Mesenchymal stem cell (in vitro differentiated cells and primary cell): ENCODE data around the gene MYOD1.

Source experiments
- DNase-seq: peaks from one replicate; pipeline ENCODE4 v3.0.0-alpha.2; 2013
- H2AFZ ChIP-seq: one replicate; pipeline ENCODE4 v1.6.1; 2013; ENCODE audit warnings: low read depth, mild to moderate bottlenecking, control low read depth, inconsistent platforms, low read length, moderate library complexity
- H2AK5ac ChIP-seq: 2 replicates; pipeline ENCODE4 v1.6.1; 2013; ENCODE audit warnings: low read length, moderate library complexity, mild to moderate bottlenecking, inconsistent platforms; ENCODE audit not compliant: severe bottlenecking
- H2BK120ac ChIP-seq: one replicate; pipeline ENCODE4 v1.6.1; 2013; ENCODE audit warnings: low read depth, mild to moderate bottlenecking, inconsistent platforms, low read length, moderate library complexity
- H2BK12ac ChIP-seq, 2 experiments: one replicate each; pipeline ENCODE4 v1.6.1; 2013; ENCODE audit warnings: inconsistent platforms in 2 of 2, low read length in 2 of 2, mild to moderate bottlenecking in 2 of 2, moderate library complexity in 2 of 2, control low read depth in 1 of 2
- H2BK15ac ChIP-seq: one replicate; pipeline ENCODE4 v1.6.1; 2013; ENCODE audit warnings: mild to moderate bottlenecking, low read depth, inconsistent platforms; ENCODE audit not compliant: poor library complexity, severe bottlenecking
- H2BK5ac ChIP-seq: 2 replicates; pipeline ENCODE4 v1.6.1; 2013; ENCODE audit warnings: low read depth, mild to moderate bottlenecking, low read length, control low read depth, inconsistent platforms; ENCODE audit not compliant: poor library complexity, severe bottlenecking
- H3K14ac ChIP-seq, 2 experiments: one replicate each; pipeline ENCODE4 v1.6.1; 2013; ENCODE audit warnings: inconsistent platforms in 2 of 2, low read length in 2 of 2, control low read depth in 1 of 2, mild to moderate bottlenecking in 1 of 2, moderate library complexity in 1 of 2
- H3K18ac ChIP-seq, 2 experiments: one replicate each; pipeline ENCODE4 v1.6.1; 2013; ENCODE audit warnings: inconsistent platforms in 2 of 2, low read length in 2 of 2, control low read depth in 1 of 2, low read depth in 1 of 2, mild to moderate bottlenecking in 1 of 2
- H3K23ac ChIP-seq, 2 experiments: one replicate each; pipeline ENCODE4 v1.6.1; 2013; ENCODE audit warnings: inconsistent platforms in 2 of 2, low read length in 2 of 2, mild to moderate bottlenecking in 2 of 2, moderate library complexity in 2 of 2, control low read depth in 1 of 2
- H3K27ac ChIP-seq: 2 replicates; pipeline ENCODE4 v1.5.1; 2013; ENCODE audit warnings: mild to moderate bottlenecking, moderate library complexity, low read length, control low read depth, inconsistent platforms; ENCODE audit not compliant: poor library complexity, severe bottlenecking
- H3K27me3 ChIP-seq, 2 experiments: 2 replicates each; pipeline versions ENCODE4 v1.6.1 to v1.7.0; 2013; ENCODE audit warnings: low read length in 2 of 2, mild to moderate bottlenecking in 2 of 2, moderate library complexity in 2 of 2, control low read depth in 1 of 2, inconsistent platforms in 1 of 2; ENCODE audit not compliant: control insufficient read depth in 1 of 2, insufficient read depth in 1 of 2
- H3K36me3 ChIP-seq, 2 experiments: 2 replicates each; pipeline versions ENCODE4 v1.6.1 to v1.7.0; 2013; ENCODE audit warnings: low read length in 2 of 2, control low read depth in 1 of 2, inconsistent platforms in 1 of 2, low read depth in 1 of 2, mild to moderate bottlenecking in 1 of 2; ENCODE audit not compliant: insufficient read depth in 2 of 2, control insufficient read depth in 1 of 2
- H3K4ac ChIP-seq, 2 experiments: one replicate each; pipeline ENCODE4 v1.6.1; 2013; ENCODE audit warnings: inconsistent platforms in 2 of 2, low read length in 2 of 2, mild to moderate bottlenecking in 2 of 2, moderate library complexity in 2 of 2, control low read depth in 1 of 2, low read depth in 1 of 2
- H3K4me1 ChIP-seq: 2 replicates; pipeline ENCODE4 v1.6.1; 2013; ENCODE audit warnings: low read depth, low read length, control low read depth; ENCODE audit not compliant: control insufficient read depth, insufficient read depth
- H3K4me2 ChIP-seq: 2 replicates; pipeline ENCODE4 v1.6.1; 2013; ENCODE audit warnings: low read length, mild to moderate bottlenecking, inconsistent platforms; ENCODE audit not compliant: poor library complexity, severe bottlenecking
- H3K4me3 ChIP-seq, 2 experiments: 2 replicates each; pipeline versions ENCODE4 v1.5.1 to v1.7.0; 2013; ENCODE audit warnings: low read length in 2 of 2, mild to moderate bottlenecking in 2 of 2, control low read depth in 1 of 2, low read depth in 1 of 2; ENCODE audit not compliant: insufficient read depth in 1 of 2
- H3K79me1 ChIP-seq: replicated peaks from 2 replicates; pipeline ENCODE4 v1.6.1; 2013; ENCODE audit warnings: mild to moderate bottlenecking, control low read depth, low read length, inconsistent platforms; ENCODE audit not compliant: poor library complexity, severe bottlenecking
- H3K9ac ChIP-seq: 2 replicates; pipeline ENCODE4 v1.7.0; 2013; ENCODE audit warnings: mild to moderate bottlenecking, low read length, moderate library complexity
- H3K9me3 ChIP-seq: 2 replicates; pipeline ENCODE4 v1.7.0; 2013; ENCODE audit warnings: mild to moderate bottlenecking, low read length; ENCODE audit not compliant: control insufficient read depth
- H4K8ac ChIP-seq: one replicate; pipeline ENCODE4 v1.6.1; 2013; ENCODE audit warnings: inconsistent platforms, mild to moderate bottlenecking, low read length, moderate library complexity
- H4K91ac ChIP-seq: one replicate; pipeline ENCODE4 v1.6.1; 2013; ENCODE audit warnings: mild to moderate bottlenecking, low read length, inconsistent platforms
- WGBS: methylation state at CpG from one replicate; pipeline ENCODE4 v1.1.7; 2013; ENCODE audit warnings: mixed read lengths; 5-methylcytosine and 5-hydroxymethylcytosine counted together

The MYOD1 gene

DNA sequence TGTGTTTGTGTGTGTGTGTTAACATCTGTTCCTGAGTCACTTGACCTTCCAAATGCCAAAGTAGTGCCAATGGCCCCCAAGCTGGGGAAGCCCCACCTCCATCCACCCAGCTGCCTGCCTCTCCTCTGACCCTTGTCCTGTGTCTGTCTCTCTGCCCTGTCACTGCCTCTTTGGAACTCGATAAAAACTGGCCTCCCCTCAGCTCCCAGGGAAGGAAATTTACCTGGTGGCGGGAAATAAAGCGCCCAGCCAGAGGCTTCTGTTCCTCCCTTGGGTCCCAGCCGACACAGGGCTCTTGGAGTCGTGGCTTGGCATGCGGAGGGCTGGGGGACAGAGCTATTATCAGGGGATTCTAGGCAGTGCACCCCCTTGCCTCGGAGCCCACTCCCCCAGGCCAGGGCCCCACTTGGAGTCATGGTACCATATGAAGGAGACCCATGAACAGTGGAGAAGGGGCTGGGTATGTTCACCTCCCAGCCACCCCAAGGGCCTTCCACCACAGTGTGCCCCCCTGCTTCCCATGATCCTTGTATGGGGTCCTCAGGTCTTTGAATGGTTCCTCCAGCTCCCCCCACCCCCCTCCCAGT lies 21.4 kb downstream of the MYOD1 start:
- H3K79me1 ChIP-seq, result no peaks in the 10 kb centered on the region
- no peak overlapping the region for H3K4me2 ChIP-seq
- no peak overlapping the region for H2AK5ac ChIP-seq
- WGBS, result 79% methylated on average over 7 of the region's 7 CpGs
- H2BK12ac ChIP-seq, result no peak overlapping the region
- H3K14ac ChIP-seq, result no peak overlapping the region
- no peak overlapping the region for H3K27ac ChIP-seq
- DNase-seq, result no peak
- H3K9ac ChIP-seq, result no peak overlapping the region
- H4K8ac ChIP-seq, result no peak overlapping the region
- no peak overlapping the region for H2BK15ac ChIP-seq
- H2AFZ ChIP-seq, result no peak overlapping the region
- H3K4ac ChIP-seq, result no peak overlapping the region
- no peaks in the 10 kb centered on the region for H3K9me3 ChIP-seq
- peaks cover 66% of the 10 kb centered on the region in 2 experiments for H3K27me3 ChIP-seq
- no peak overlapping the region for H3K18ac ChIP-seq
- no peak overlapping the region for H2BK5ac ChIP-seq
- H3K4me1 ChIP-seq, result peaks cover 4% of the 10 kb centered on the region
- H3K4me3 ChIP-seq, result no peak overlapping the region
- no peak overlapping the region for H4K91ac ChIP-seq
- H3K23ac ChIP-seq, result no peak overlapping the region
- H3K36me3 ChIP-seq, result no peaks in the 10 kb centered on the region
- H2BK120ac ChIP-seq, result no peak overlapping the region

DNA sequence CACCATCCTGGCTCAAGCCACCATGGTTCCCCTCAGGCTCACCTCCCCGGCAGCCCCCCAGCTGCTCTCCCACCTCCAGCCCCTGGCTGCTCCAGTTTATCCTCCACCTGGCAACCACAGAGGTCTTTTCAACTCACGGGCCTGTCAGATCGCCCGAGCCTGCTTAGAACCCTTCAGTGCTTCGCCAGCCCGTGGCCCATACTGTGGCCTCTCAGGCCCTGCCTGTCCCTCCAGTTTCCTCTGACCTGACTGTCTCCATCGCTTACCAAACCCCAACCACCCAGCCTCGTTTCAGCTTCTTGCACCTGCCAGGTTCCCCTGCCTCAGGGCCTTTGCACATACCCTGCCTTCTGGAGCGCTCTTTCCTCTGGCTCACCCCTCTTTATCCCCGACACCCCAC lies 22.1 kb downstream of the MYOD1 start:
- Histone ChIP-seq H3K36me3 (no peaks in the 10 kb centered on the region), H3K4ac (no peak overlapping the region), H2BK12ac (no peak overlapping the region), H3K27me3 (peaks cover 66 to 68% of the 10 kb centered on the region in 2 experiments), H3K79me1 (no peaks in the 10 kb centered on the region), H4K8ac (no peak overlapping the region), H2BK5ac (no peak overlapping the region), H2BK120ac (no peak overlapping the region), H2AK5ac (no peak overlapping the region), H3K27ac (no peak overlapping the region), H2BK15ac (no peak overlapping the region), H3K9me3 (no peaks in the 10 kb centered on the region), H2AFZ (no peak overlapping the region), H3K4me3 (no peak overlapping the region), H3K4me1 (peaks cover 2% of the 10 kb centered on the region), H4K91ac (no peak overlapping the region), H3K23ac (no peak overlapping the region), H3K18ac (no peak overlapping the region), H3K9ac (no peak overlapping the region), H3K14ac (no peak overlapping the region), H3K4me2 (no peak overlapping the region)
- DNase-seq, result no peak
- 86% methylated on average over 10 of the region's 10 CpGs for WGBS

DNA sequence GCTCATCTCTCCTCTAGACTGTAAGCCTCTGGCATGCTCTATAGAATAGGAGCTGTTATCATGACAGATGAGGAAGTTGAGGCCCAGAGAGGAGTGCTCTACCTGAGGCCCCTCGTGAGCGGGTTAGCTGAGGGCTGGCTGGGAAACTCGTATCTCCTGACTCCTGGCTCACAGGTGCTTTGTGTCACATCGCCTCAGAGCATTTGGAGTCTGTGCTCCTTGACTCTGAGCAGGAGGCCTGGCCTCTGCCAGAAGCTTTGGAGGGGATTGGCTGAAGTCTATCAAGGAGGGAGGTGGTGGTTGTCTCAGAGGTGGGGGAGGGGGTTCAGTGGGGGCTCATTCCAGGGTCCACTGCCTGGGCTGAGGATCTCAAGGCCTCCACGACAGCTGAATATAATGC lies 22.6 kb downstream of the MYOD1 start:
- H3K36me3 ChIP-seq, result no peaks in the 10 kb centered on the region
- no peak for DNase-seq
- H4K8ac ChIP-seq, result no peak overlapping the region
- H2BK120ac ChIP-seq, result no peak overlapping the region
- peaks cover 2% of the 10 kb centered on the region for H3K4me1 ChIP-seq
- H3K9me3 ChIP-seq, result no peaks in the 10 kb centered on the region
- H4K91ac ChIP-seq, result no peak overlapping the region
- no peak overlapping the region for H2BK15ac ChIP-seq
- no peaks in the 10 kb centered on the region for H3K79me1 ChIP-seq
- H2AFZ ChIP-seq, result no peak overlapping the region
- H3K23ac ChIP-seq, result no peak overlapping the region
- 84% methylated on average over 5 of the region's 5 CpGs for WGBS
- no peak overlapping the region for H3K9ac ChIP-seq
- peaks cover 63 to 66% of the 10 kb centered on the region in 2 experiments for H3K27me3 ChIP-seq
- no peak overlapping the region for H2AK5ac ChIP-seq
- no peak overlapping the region for H3K14ac ChIP-seq
- H2BK12ac ChIP-seq, result no peak overlapping the region
- no peak overlapping the region for H3K4ac ChIP-seq
- H3K4me2 ChIP-seq, result no peak overlapping the region
- no peak overlapping the region for H3K4me3 ChIP-seq
- no peak overlapping the region for H3K27ac ChIP-seq
- H3K18ac ChIP-seq, result no peak overlapping the region
- no peak overlapping the region for H2BK5ac ChIP-seq

DNA sequence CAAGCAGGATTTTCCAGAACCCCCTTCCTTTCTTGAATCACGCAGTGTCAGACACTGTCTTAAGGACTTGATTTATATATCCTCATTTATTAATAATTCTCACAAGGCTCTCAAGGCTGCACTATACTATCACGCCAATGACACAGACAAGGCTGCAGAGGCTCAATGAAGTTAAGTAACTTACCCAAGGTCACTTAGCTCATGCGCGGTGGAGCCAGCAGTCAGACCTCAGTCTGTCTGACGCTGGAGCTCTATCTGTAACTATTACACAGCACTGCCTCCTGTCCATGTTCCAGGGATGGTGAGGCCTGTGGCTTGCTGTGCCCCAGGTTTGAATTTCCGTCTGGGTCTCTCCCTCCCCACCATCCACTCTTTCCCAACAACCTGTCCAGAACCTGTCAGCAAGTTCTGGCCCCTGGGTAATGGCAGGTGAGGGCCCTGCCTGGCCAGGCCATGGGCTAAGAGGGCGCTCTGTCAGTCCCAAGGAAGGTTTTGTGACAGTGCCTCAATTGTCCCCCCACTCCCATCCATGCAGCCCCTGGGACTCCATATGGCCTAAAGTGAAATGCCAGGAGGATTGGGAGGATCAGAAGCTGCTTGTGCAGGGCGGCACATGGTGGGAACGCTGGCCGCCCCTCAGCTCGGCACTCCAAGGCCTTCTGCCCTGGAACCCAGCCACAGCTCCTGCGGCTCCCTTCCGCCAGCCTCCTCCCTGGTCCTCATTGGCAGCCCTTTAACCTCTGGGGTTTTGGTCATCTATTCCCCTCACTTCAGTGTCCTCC lies 23.8 kb downstream of the MYOD1 start:
- 85% methylated on average over 12 of the region's 13 CpGs for WGBS
- Histone ChIP-seq H3K4me3 (no peak overlapping the region), H3K27ac (no peak overlapping the region), H3K23ac (no peak overlapping the region), H3K9me3 (no peaks in the 10 kb centered on the region), H2BK5ac (no peak overlapping the region), H2BK120ac (no peak overlapping the region), H3K4me1 (peaks cover 2% of the 10 kb centered on the region), H2BK15ac (no peak overlapping the region), H2AK5ac (no peak overlapping the region), H2AFZ (no peak overlapping the region), H3K4ac (no peak overlapping the region), H3K9ac (no peak overlapping the region), H3K79me1 (no peaks in the 10 kb centered on the region), H2BK12ac (no peak overlapping the region), H4K8ac (no peak overlapping the region), H3K4me2 (no peak overlapping the region), H3K18ac (no peak overlapping the region), H3K36me3 (no peaks in the 10 kb centered on the region), H4K91ac (no peak overlapping the region), H3K14ac (no peak overlapping the region), H3K27me3 (peaks cover 52 to 66% of the 10 kb centered on the region in 2 experiments)
- no peak for DNase-seq
